Epithelial cell of proximal tubule (primary cell): ENCODE data around the gene KLHL25. TPM values are rescaled to one million over a fixed set of nuclear protein-coding genes. Genes with fewer than 3 reads are reported as not detected.

Experiments
- DNase-seq: peaks from one replicate; pipeline ENCODE4 v3.0.0-alpha.2; 2011; ENCODE audit warnings: low read depth
- H3K4me3 ChIP-seq: 2 replicates; pipeline ENCODE4 v1.5.1; 2011; ENCODE audit warnings: low read depth, mild to moderate bottlenecking, low read length
- total RNA-seq: library from RNA; depleted of rRNA; stranded (reverse); fragments of >200 nt; gene quantifications from 2 replicates; pipeline ENCODE4 v1.2.3, GENCODE V29; 2015
- TF ChIP-seq, protein P1 (sequence below): conservative IDR thresholded peaks from 2 replicates; pipeline ENCODE4 v1.5.1; 2012; ENCODE audit warnings: low read depth, mild to moderate bottlenecking, low read length

Gene KLHL25
- total RNA-seq, 1 donor from 2014 or later, result 8.1 TPM

DNA sequence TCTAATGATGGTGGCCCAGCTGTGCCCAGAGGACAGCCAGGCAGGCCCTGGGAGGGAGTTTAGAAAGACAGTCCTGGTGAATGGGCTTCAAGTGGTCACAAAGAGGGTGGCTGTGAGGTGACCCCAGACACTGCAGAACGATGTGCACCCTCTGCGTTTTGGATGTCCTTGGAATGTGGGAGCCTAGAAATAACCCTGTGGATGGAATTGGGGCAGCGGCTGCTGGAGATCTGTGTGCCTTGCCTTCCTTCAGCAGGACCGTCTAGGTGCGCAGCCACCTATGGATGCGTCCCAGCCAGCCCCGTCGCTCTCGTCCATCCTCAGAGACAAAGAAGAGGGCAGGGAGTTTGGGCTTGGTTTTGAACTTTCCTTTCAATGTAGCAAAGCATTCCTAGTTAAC lies 46.5 kb downstream of the KLHL25 start:
- TF ChIP-seq, protein P1, sequence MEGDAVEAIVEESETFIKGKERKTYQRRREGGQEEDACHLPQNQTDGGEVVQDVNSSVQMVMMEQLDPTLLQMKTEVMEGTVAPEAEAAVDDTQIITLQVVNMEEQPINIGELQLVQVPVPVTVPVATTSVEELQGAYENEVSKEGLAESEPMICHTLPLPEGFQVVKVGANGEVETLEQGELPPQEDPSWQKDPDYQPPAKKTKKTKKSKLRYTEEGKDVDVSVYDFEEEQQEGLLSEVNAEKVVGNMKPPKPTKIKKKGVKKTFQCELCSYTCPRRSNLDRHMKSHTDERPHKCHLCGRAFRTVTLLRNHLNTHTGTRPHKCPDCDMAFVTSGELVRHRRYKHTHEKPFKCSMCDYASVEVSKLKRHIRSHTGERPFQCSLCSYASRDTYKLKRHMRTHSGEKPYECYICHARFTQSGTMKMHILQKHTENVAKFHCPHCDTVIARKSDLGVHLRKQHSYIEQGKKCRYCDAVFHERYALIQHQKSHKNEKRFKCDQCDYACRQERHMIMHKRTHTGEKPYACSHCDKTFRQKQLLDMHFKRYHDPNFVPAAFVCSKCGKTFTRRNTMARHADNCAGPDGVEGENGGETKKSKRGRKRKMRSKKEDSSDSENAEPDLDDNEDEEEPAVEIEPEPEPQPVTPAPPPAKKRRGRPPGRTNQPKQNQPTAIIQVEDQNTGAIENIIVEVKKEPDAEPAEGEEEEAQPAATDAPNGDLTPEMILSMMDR, result no peak
- no peak overlapping the region for H3K4me3 ChIP-seq
- no peak for DNase-seq

DNA sequence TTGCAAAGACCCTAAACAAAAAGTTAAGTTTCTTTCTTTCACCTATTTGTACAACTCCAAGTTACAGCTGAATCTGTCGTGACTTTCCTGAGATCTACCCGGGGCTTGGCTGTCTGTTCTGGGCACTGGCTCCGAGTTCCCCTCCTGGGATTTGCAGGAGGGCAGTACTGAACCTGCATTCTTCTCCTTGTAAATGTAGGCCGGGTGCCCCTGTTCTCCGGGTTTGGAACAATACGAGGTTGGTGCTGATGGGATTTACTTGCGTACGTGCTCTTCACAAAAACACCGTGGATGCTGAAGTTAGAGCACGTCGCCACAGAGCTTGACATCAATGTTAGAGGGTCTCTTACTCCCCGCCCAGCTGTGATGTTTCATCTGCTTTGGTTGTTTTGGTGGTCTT lies 48.1 kb downstream of the KLHL25 start:
- TF ChIP-seq, protein P1, result no peak
- H3K4me3 ChIP-seq, result no peak overlapping the region
- no peak for DNase-seq

DNA sequence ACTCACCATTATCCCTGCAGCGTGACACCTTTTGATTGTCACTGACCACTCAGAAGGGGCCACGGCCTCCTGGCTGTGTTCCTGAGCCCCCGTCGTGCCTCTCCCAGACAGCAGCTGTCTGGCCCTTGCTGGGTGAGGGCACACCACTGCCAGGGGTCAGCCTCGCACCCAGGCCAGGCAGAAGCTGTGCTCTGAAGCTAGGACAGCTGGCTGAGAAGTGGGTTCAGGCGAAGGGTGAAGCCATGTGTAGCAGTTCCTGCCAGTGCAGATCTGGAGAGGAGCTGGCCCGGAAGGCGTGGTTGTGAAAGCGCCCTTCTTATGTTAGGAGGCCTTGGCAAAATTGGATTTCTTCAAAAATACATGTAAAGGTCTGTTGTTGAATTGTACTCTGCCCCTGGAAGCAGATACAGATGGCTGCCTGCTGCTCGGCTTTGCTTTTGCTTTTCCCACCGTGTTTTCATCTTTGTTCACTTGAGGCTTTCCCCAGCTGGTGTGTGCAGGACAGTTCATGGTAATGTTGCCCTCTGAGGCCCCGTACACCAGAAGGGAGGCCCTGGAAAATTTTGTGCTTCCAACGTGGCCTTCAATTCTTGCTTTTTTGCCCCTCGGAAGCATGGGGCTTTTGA lies 49.1 kb downstream of the KLHL25 start:
- no peak for DNase-seq
- H3K4me3 ChIP-seq, result no peak overlapping the region
- TF ChIP-seq, protein P1, result no peak

DNA sequence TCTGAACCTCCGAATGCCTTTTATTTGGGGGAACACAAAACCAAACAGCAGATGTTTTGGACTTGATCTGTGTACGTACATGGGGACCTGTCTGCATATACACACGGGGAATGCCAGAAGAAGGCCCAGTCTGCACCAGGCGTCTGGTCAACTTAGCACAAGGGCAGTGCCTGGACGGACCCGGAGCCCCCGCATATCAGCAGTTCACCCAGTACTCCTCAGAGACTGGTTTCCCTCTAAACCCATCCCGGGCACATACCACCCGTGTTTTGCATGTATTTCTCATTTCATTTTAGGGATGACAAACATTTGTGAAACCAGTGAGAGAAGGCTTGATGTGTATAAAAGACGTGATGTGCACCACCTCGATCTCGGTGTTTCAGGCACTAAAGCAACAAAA lies 49.7 kb downstream of the KLHL25 start:
- DNase-seq, result no peak
- H3K4me3 ChIP-seq, result no peak overlapping the region
- TF ChIP-seq, protein P1, result no peak

DNA sequence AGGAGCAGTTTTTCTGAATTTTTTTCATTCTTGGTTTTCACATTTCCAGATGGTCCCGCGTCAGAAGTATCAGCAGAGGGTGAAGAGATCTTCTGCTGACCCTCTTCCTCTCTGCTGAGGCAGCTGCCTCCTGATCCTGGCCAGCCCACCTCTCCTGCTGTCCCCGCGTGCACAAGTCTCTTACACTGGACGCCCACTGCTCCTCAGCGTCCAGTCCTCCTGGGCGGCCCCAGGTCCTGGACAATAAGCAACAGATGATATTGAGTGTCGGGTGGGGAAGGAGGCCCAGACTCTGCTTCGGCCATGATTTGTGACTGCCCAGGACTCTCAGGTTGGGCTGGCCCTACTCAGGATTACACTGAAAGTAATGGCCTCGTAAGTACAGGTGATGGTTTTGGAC lies 50.1 kb downstream of the KLHL25 start:
- TF ChIP-seq, protein P1, result no peak
- no peak for DNase-seq
- no peak overlapping the region for H3K4me3 ChIP-seq

DNA sequence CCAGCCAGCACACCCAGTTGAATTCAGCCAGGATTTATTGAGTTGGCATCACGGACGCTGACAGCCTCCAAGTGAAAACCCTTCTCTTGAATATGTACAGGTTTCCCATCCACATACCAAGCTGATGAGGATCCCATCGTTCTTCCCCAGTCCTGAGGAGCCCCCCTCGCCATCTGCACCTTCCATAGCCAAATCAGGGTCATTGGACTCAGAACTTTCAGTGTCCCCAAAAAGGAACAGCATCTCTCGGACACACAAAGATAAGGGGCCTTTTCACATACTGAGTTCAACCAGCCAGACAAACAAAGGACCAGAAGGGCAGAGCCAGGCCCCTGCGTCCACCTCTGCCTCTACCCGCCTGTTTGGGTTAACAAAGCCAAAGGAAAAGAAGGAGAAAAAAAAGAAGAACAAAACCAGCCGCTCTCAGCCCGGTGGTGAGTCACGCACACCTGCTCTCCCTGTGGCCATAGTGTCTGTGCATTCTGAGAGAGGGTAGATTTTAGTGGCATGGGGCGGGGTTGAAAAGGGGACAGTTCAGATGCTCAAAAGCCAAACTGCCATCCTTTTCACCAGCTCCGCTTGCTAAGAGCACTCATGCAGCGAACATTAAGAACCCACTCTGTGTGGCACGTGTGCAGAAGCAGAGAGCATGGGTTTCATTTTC lies 51.2 kb downstream of the KLHL25 start:
- H3K4me3 ChIP-seq, result no peak overlapping the region
- no peak for DNase-seq
- TF ChIP-seq, protein P1, result no peak
